Measurements from ENCODE around the gene ALDH4A1. TPM values are rescaled to one million over a fixed set of nuclear protein-coding genes. Genes with fewer than 3 reads are reported as not detected.

The ALDH4A1 gene
- total and polyA plus RNA-seq, 10 of the 15 experiments (the other 5 are each of a cell fraction or from before 2014, with no cell fraction given) = 0.06 to 25.5 (median 13.0) TPM

DNA sequence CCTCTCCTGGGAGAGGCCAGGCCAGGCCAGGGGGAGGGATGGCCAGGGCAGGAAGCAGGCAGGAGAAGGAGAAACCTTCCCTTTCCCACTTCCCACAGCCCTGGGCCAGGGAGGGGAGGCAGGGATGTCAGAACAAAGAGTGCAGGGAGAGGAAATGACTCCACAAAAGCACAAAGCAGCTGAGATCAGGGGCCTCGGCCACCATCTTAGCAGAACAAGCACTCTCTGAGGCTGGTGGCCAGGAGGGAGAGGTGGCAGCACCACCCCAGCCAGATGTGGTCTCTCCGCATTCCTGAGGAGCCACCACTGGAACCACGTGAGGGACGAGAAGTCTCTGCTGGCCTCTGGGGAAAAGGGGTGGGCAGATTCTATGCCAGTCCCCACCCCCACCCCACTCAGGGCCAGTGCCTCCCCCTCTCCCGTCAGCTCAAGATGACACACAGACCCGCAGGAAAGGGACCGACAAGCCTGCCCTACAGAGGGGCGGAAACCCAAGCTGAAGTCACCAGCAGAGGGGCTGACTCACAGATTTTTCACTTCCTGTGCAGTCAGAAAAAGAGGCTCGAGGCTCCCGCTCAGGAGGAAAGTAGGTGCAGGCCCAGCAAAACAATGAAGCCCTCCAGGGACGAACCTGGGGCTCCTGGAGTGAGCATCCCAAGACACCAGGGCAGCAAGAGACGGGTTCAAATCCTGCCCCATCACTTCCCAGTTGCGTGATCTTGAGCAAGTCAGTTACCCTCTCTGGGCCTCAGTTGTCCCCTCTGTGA, 24.1 kb upstream of the ALDH4A1 start:
- in situ Hi-C loops (cut with MboI) (no loop called here), intact Hi-C loops (cut with micrococcal nuclease; ENCODE audit: unreplicated experiment) (loop anchor here (1.0 kb wide), 1 partner anchor 25 kb away; no protein-coding TSS in a partner anchor)
- no peaks in the 10 kb centered on the region for H3K9me3 ChIP-seq (replicated peaks; ENCODE audit: control insufficient read depth, insufficient read depth, low read length)
- peaks cover 16% of the 10 kb centered on the region for H3K79me2 ChIP-seq (ENCODE audit: control insufficient read depth, insufficient read depth, low read length)
- peak overlapping the region; percentile 68 for H3K4me3 ChIP-seq
- 0% methylated on average over 13 of the region's 13 CpGs for WGBS (ENCODE audit: insufficient coverage, insufficient replicate concordance, low lambda C conversion rate, missing lambda C conversion rate)
- peak overlapping the region; percentile 98 for H3K4me2 ChIP-seq (ENCODE audit: control insufficient read depth, insufficient read depth)
- POLR2A ChIA-PET = interaction anchor here (0.6 to 7.0 kb wide), 7 partner anchors 12 to 1785 kb away, joined by 3 to 96 read pairs (median 4); partner anchors contain the start of gene ALDH4A1
- peak overlapping the region; percentile 68 for H2AFZ ChIP-seq (ENCODE audit: control insufficient read depth, low read depth, low read length)
- no peaks in the 10 kb centered on the region for H3K36me3 ChIP-seq (ENCODE audit: control insufficient read depth in 2 of 2, insufficient read depth in 2 of 2, low read length in 1 of 2)
- FAIRE-seq = peak; percentile 87
- H4K20me1 ChIP-seq (ENCODE audit: control insufficient read depth, insufficient read depth) = peaks cover 3% of the 10 kb centered on the region; the same call in 1 of the 2 replicates
- RAD21 ChIA-PET (ENCODE audit: unreplicated experiment) = interaction anchor here (0.5 to 3.3 kb wide), 12 partner anchors 11 to 726 kb away, joined by 3 to 52 read pairs (median 4); partner anchors contain the start of genes ALDH4A1 and IFFO2
- H3K27ac ChIP-seq (ENCODE audit: control insufficient read depth, insufficient read depth) = peak overlapping the region; percentile 98
- ATAC-seq = peak; percentile 90
- no peaks in the 10 kb centered on the region for H3K27me3 ChIP-seq (replicated peaks in 1 of 2; ENCODE audit: control insufficient read depth in 2 of 2, insufficient read depth in 2 of 2, low read length in 1 of 2)
- DNase-seq (ENCODE audit: low read depth, low spot score) = peak; percentile 80
- CTCF ChIA-PET = interaction anchor here (1.0 to 7.1 kb wide), 7 partner anchors 9 to 85 kb away, joined by 3 to 64 read pairs (median 12); partner anchors contain the start of genes ALDH4A1 and IFFO2
- peaks cover 55% of the 10 kb centered on the region for H3K4me1 ChIP-seq (ENCODE audit: control insufficient read depth, insufficient read depth, low read length)
- no TSS peak for BruUV-seq (replicated peaks)
- SMC1A ChIA-PET (ENCODE audit: uncharacterized antibody, unreplicated experiment) = interaction anchor here (0.6 to 5.8 kb wide), 6 partner anchors 13 to 727 kb away, joined by 3 to 45 read pairs (median 15); partner anchors contain the start of genes ALDH4A1 and IFFO2
- H3K9ac ChIP-seq (ENCODE audit: control insufficient read depth, insufficient read depth, low read length) = peak overlapping the region; percentile 89
- TF ChIP-seq MTA3 (IDR thresholded peaks at IDR 0.05; ENCODE audit: borderline replicate concordance, low read length) (no peak), EED (IDR thresholded peaks at IDR 0.05; ENCODE audit: low read depth) (0 out of 2 replicates have a peak, but pooled peaks have one; percentile 44), ETV6 (conservative IDR thresholded peaks at IDR 0.05 in 1 of 2, IDR thresholded peaks at IDR 0.05 in 1 of 2; ENCODE audit: borderline replicate concordance in 1 of 2, low read depth in 1 of 2) (peak in 1 of 2 experiments; percentile 40; a peak in 1 of 4 replicates), RUNX3 (IDR thresholded peaks at IDR 0.05; ENCODE audit: low read length) (peak; percentile 45; the same call in 1 of the 2 replicates), ZZZ3 (IDR thresholded peaks at IDR 0.05; ENCODE audit: control insufficient read depth, insufficient read length, low read depth) (no peak), ESRRA (IDR thresholded peaks at IDR 0.05; ENCODE audit: low read length) (no peak), MAX (IDR thresholded peaks at IDR 0.05; ENCODE audit: low read depth, low read length) (no peak), EZH2 (IDR thresholded peaks at IDR 0.05; ENCODE audit: borderline replicate concordance, control insufficient read depth, low read depth, low read length) (no peak), RAD51 (IDR thresholded peaks at IDR 0.05) (peak; percentile 57; the same call in 1 of the 2 replicates), TCF3 (IDR thresholded peaks at IDR 0.05; ENCODE audit: borderline replicate concordance, insufficient read depth, low read depth, low read length) (no peak), SMAD5 (IDR thresholded peaks at IDR 0.05; ENCODE audit: low read depth) (peak; percentile 60; the same call in 1 of the 2 replicates), GATAD2B (conservative IDR thresholded peaks at IDR 0.05; ENCODE audit: low read depth) (no peak), TCF7 (IDR thresholded peaks at IDR 0.05; ENCODE audit: borderline replicate concordance) (no peak), SP1 (IDR thresholded peaks at IDR 0.05; ENCODE audit: low read depth, low read length) (no peak)
- TF ChIP-seq, protein P1, sequence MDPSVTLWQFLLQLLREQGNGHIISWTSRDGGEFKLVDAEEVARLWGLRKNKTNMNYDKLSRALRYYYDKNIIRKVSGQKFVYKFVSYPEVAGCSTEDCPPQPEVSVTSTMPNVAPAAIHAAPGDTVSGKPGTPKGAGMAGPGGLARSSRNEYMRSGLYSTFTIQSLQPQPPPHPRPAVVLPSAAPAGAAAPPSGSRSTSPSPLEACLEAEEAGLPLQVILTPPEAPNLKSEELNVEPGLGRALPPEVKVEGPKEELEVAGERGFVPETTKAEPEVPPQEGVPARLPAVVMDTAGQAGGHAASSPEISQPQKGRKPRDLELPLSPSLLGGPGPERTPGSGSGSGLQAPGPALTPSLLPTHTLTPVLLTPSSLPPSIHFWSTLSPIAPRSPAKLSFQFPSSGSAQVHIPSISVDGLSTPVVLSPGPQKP (IDR thresholded peaks at IDR 0.05; ENCODE audit: low read depth, low read length) = no peak
- TF ChIP-seq, protein P2, sequence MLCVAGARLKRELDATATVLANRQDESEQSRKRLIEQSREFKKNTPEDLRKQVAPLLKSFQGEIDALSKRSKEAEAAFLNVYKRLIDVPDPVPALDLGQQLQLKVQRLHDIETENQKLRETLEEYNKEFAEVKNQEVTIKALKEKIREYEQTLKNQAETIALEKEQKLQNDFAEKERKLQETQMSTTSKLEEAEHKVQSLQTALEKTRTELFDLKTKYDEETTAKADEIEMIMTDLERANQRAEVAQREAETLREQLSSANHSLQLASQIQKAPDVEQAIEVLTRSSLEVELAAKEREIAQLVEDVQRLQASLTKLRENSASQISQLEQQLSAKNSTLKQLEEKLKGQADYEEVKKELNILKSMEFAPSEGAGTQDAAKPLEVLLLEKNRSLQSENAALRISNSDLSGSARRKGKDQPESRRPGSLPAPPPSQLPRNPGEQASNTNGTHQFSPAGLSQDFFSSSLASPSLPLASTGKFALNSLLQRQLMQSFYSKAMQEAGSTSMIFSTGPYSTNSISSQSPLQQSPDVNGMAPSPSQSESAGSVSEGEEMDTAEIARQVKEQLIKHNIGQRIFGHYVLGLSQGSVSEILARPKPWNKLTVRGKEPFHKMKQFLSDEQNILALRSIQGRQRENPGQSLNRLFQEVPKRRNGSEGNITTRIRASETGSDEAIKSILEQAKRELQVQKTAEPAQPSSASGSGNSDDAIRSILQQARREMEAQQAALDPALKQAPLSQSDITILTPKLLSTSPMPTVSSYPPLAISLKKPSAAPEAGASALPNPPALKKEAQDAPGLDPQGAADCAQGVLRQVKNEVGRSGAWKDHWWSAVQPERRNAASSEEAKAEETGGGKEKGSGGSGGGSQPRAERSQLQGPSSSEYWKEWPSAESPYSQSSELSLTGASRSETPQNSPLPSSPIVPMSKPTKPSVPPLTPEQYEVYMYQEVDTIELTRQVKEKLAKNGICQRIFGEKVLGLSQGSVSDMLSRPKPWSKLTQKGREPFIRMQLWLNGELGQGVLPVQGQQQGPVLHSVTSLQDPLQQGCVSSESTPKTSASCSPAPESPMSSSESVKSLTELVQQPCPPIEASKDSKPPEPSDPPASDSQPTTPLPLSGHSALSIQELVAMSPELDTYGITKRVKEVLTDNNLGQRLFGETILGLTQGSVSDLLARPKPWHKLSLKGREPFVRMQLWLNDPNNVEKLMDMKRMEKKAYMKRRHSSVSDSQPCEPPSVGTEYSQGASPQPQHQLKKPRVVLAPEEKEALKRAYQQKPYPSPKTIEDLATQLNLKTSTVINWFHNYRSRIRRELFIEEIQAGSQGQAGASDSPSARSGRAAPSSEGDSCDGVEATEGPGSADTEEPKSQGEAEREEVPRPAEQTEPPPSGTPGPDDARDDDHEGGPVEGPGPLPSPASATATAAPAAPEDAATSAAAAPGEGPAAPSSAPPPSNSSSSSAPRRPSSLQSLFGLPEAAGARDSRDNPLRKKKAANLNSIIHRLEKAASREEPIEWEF (IDR thresholded peaks at IDR 0.05; ENCODE audit: insufficient replicate concordance, low read depth, low read length) = no peak
